DMS 273 (cell line): ENCODE measurements around the gene CLCC1.
"Not testable (repeated sequence)": the region's sequence is repeated elsewhere in the genome, so short reads cannot be mapped to it uniquely, and the experiment has no call there.

Source experiments
- DNase-seq: peaks from one replicate; lab custom pipeline; 2025; ENCODE audit not compliant: unreplicated experiment; lab: John Stamatoyannopoulos, UW

CLCC1 gene

GRCh38 chr1:108963052-108963686 lies at the start of gene CLCC1:
CLCC1 (minus strand) TSS chr1:108963484; CDS start chr1:108950437, 13,047 bp downstream.
- DNase-seq: peak; percentile 96

GRCh38 chr1:109011335-109011734 lies 48.1 kb upstream of the CLCC1 start:
- no peak for DNase-seq

GRCh38 chr1:108996622-108997021 lies 33.3 kb upstream of the CLCC1 start:
- DNase-seq: not testable (repeated sequence)

- DNase-seq: no peak
Observed at GRCh38 chr1:108983114-108983513, 19.8 kb upstream of the CLCC1 start.

- no peak for DNase-seq
Observed at GRCh38 chr1:108976658-108977057, 13.4 kb upstream of the CLCC1 start.

- DNase-seq: no peak
Observed at GRCh38 chr1:108972951-108973350, 9.7 kb upstream of the CLCC1 start.

GRCh38 chr1:108969346-108969745 lies 6.1 kb upstream of the CLCC1 start:
- DNase-seq: no peak

GRCh38 chr1:108962681-108963051 lies 618 bp downstream of the CLCC1 start:
- peak; percentile 34 for DNase-seq

- no peak for DNase-seq
Observed at GRCh38 chr1:108961752-108962486, 1.4 kb downstream of the CLCC1 start.

GRCh38 chr1:108961198-108961597 lies 2.1 kb downstream of the CLCC1 start:
- DNase-seq: no peak

- no peak for DNase-seq
Observed at GRCh38 chr1:108960719-108961118, 2.6 kb downstream of the CLCC1 start.

- no peak for DNase-seq
Observed at GRCh38 chr1:108957888-108958287, 5.4 kb downstream of the CLCC1 start.

- peak; percentile 80 for DNase-seq
Observed at GRCh38 chr1:108955881-108956280, 7.4 kb downstream of the CLCC1 start.

- DNase-seq: no peak
Observed at GRCh38 chr1:108955111-108955510, 8.2 kb downstream of the CLCC1 start.

GRCh38 chr1:108953452-108953851 lies 9.8 kb downstream of the CLCC1 start:
- no peak for DNase-seq

GRCh38 chr1:108951242-108951641 lies 12.0 kb downstream of the CLCC1 start:
- DNase-seq: no peak

GRCh38 chr1:108949044-108949443 lies 14.2 kb downstream of the CLCC1 start:
- DNase-seq: no peak

- no peak for DNase-seq
Observed at GRCh38 chr1:108947871-108948525, 15.3 kb downstream of the CLCC1 start.

GRCh38 chr1:108936170-108936569 lies 27.1 kb downstream of the CLCC1 start:
- no peak for DNase-seq

- no peak for DNase-seq
Observed at GRCh38 chr1:108933944-108934343, 29.3 kb downstream of the CLCC1 start.

GRCh38 chr1:108927565-108927964 lies 35.7 kb downstream of the CLCC1 start:
- DNase-seq: not testable (repeated sequence)

GRCh38 chr1:108925920-108926319 lies 37.4 kb downstream of the CLCC1 start:
- DNase-seq: no peak
